HCT116 (cell line): ENCODE data around the gene NSUN2. TPM values are rescaled to one million over a fixed set of nuclear protein-coding genes. Genes with fewer than 3 reads are reported as not detected.

Experiments
- ATAC-seq: fragments of 200-7000 bp; cut with Tn5 transposase; 2 replicates; pipeline ENCODE4 v1.9.1; 2020; ENCODE audit warnings: mild to moderate bottlenecking, moderate library complexity
- BruUV-seq: library from RNA; stranded (reverse); fragments of 400-500 nt; replicated peaks from 2 replicates; lab custom pipeline; 2021; lab: Mats Ljungman, UMichigan
- CTCF ChIA-PET: fragments of 300-600 bp; sonication (Branson Sonifier 250); formaldehyde crosslinking; loops from one replicate; lab custom pipeline; 2021; ENCODE audit warnings: antibody characterized with exemption; lab: Charles Lee
- POLR2A ChIA-PET: fragments of 300-600, 350-600 bp; sonication (Branson Sonifier 250); formaldehyde crosslinking; loops from one replicate; lab custom pipeline; 2021; ENCODE audit warnings: antibody characterized with exemption; lab: Charles Lee
- RAD21 ChIA-PET, 2 experiments: fragments of 300-600 bp; sonication (Branson Sonifier 250); formaldehyde crosslinking; loops; one replicate each; lab custom pipeline; 2023; ENCODE audit warnings: low total read pairs in 2 of 2; ENCODE audit not compliant: uncharacterized antibody in 2 of 2, unreplicated experiment in 2 of 2, low non-redundant PET in 1 of 2; lab: Charles Lee
- DNase-seq: peaks from one replicate; pipeline ENCODE4 v3.0.0-alpha.2; 2010; ENCODE audit warnings: low read depth, low spot score
- H2AFZ ChIP-seq: fragments of 200-600 bp; shearing (Covaris generic), sonication (generic); 2 replicates; pipeline ENCODE4 v1.6.1; 2017; ENCODE audit warnings: low read depth, mixed run types, mixed read lengths, antibody characterized with exemption, low read length; ENCODE audit not compliant: poor library complexity, severe bottlenecking
- H3K27ac ChIP-seq: 2 replicates; pipeline ENCODE4 v1.5.1; 2012; ENCODE audit warnings: low read depth, low read length
- H3K27me3 ChIP-seq: fragments of 200-600 bp; sonication (generic); 2 replicates; pipeline ENCODE4 v1.6.1; 2016; ENCODE audit warnings: mixed run types, low read length, mixed read lengths; ENCODE audit not compliant: insufficient read depth
- H3K36me3 ChIP-seq, 2 experiments: fragments of 200-500 bp in 1 of 2; fragments of 200-600 bp in 1 of 2; sonication (Bioruptor generic) in 1 of 2; sonication (generic) in 1 of 2; 2 replicates each; pipeline versions ENCODE4 v1.5.1 to v1.6.1; 2014 to 2016; ENCODE audit warnings: low read length in 2 of 2, inconsistent platforms in 1 of 2, mixed read lengths in 1 of 2, mixed run types in 1 of 2; ENCODE audit not compliant: insufficient read depth in 2 of 2, control insufficient read depth in 1 of 2
- H3K4me1 ChIP-seq, 2 experiments: fragments of 200-600 bp in 1 of 2; sonication (generic) in 1 of 2; 2 replicates each; pipeline versions ENCODE4 v1.5.1 to v1.6.1; 2012 to 2017; ENCODE audit warnings: low read length in 2 of 2, inconsistent platforms in 1 of 2, mild to moderate bottlenecking in 1 of 2, mixed read lengths in 1 of 2, mixed run types in 1 of 2, moderate library complexity in 1 of 2; ENCODE audit not compliant: insufficient read depth in 2 of 2, control insufficient read depth in 1 of 2
- H3K4me2 ChIP-seq: fragments of 200-600 bp; sonication (generic); 2 replicates; pipeline ENCODE4 v1.6.1; 2017; ENCODE audit warnings: mixed run types, low read length, mixed read lengths
- H3K4me3 ChIP-seq, 2 experiments: fragments of 200-600 bp in 1 of 2; sonication (generic) in 1 of 2; replicated peaks in 1 of 2; 2 replicates each; pipeline ENCODE4 v1.5.1; 2011 to 2016; ENCODE audit warnings: low read length in 2 of 2, control low read depth in 1 of 2, low read depth in 1 of 2, mild to moderate bottlenecking in 1 of 2, mixed read lengths in 1 of 2, mixed run types in 1 of 2
- H3K79me2 ChIP-seq: fragments of 200-600 bp; sonication (generic); 2 replicates; pipeline ENCODE4 v1.6.1; 2017; ENCODE audit warnings: mild to moderate bottlenecking, mixed run types, low read length, moderate library complexity, mixed read lengths; ENCODE audit not compliant: insufficient read depth
- H3K9ac ChIP-seq: fragments of 200-600 bp; sonication (generic); 2 replicates; pipeline ENCODE4 v1.6.1; 2016; ENCODE audit warnings: low read length, mixed read lengths
- H3K9me2 ChIP-seq: fragments of 200-600 bp; sonication (generic), shearing (Covaris generic); 2 replicates; pipeline ENCODE4 v1.6.1; 2017; ENCODE audit warnings: mixed run types, mild to moderate bottlenecking, moderate library complexity; ENCODE audit not compliant: insufficient read depth
- H3K9me3 ChIP-seq, 2 experiments: fragments of 200-500 bp in 1 of 2; fragments of 200-600 bp in 1 of 2; sonication (Bioruptor generic) in 1 of 2; sonication (generic) in 1 of 2; 2 replicates each; pipeline ENCODE4 v1.6.1; 2014 to 2017; ENCODE audit warnings: low read length in 2 of 2, mixed read lengths in 2 of 2, inconsistent platforms in 1 of 2, low read depth in 1 of 2, mild to moderate bottlenecking in 1 of 2, mixed run types in 1 of 2, moderate library complexity in 1 of 2; ENCODE audit not compliant: control insufficient read depth in 1 of 2, insufficient read depth in 1 of 2
- H4K20me1 ChIP-seq: fragments of 200-600 bp; sonication (generic), shearing (Covaris generic); 2 replicates; pipeline ENCODE4 v1.6.1; 2017; ENCODE audit warnings: mixed run types, mild to moderate bottlenecking, moderate library complexity; ENCODE audit not compliant: insufficient read depth
- EGR1 ChIP-seq: IDR thresholded peaks from 2 replicates; pipeline ENCODE4 v1.6.1; 2012; ENCODE audit warnings: low read depth
- FOSL1 ChIP-seq: IDR thresholded peaks from 2 replicates; pipeline ENCODE4 v1.6.1; 2012; ENCODE audit warnings: low read depth
- RAD21 ChIP-seq: IDR thresholded peaks from 2 replicates; pipeline ENCODE4 v1.6.1; 2012; ENCODE audit warnings: low read depth, mild to moderate bottlenecking
- TCF7L2 ChIP-seq: IDR thresholded peaks from 2 replicates; pipeline ENCODE4 v1.7.0; 2011; ENCODE audit warnings: borderline replicate concordance, inconsistent platforms; ENCODE audit not compliant: insufficient read depth, insufficient read length; ENCODE audit errors: extremely low read depth
- ZFX ChIP-seq: fragments of 450-650 bp; IDR thresholded peaks from 2 replicates; pipeline ENCODE4 v1.6.1; 2017
- intact Hi-C: fragments of 100-400 bp; cut with micrococcal nuclease; formaldehyde crosslinking; loops from 2 replicates; pipeline ENCODE4 v1.10.0; 2022
- total RNA-seq: library from RNA; stranded (reverse); gene quantifications from one replicate; pipeline ENCODE4 v1.2.1, GENCODE V29; 2021; ENCODE audit not compliant: unreplicated experiment
- TF ChIP-seq, protein P1 (sequence below): IDR thresholded peaks from 2 replicates; pipeline ENCODE4 v1.6.1; 2011; ENCODE audit warnings: mild to moderate bottlenecking, low read length, moderate library complexity; ENCODE audit not compliant: insufficient replicate concordance; ENCODE audit errors: extremely low read depth
- TF ChIP-seq, protein P2 (sequence below), 3 experiments: fragments of 200-600 bp in 1 of 3; sonication (generic) in 1 of 3; IDR thresholded peaks in 2 of 3; conservative IDR thresholded peaks in 1 of 3; 2 replicates each; pipeline ENCODE4 v1.5.1; 2012 to 2017; ENCODE audit warnings: low read depth in 2 of 3, low read length in 2 of 3, antibody characterized with exemption in 1 of 3, borderline replicate concordance in 1 of 3, control low read depth in 1 of 3, mild to moderate bottlenecking in 1 of 3, mixed read lengths in 1 of 3, mixed run types in 1 of 3, moderate library complexity in 1 of 3; ENCODE audit not compliant: insufficient read depth in 1 of 3
- TF ChIP-seq, protein P3 (sequence below): IDR thresholded peaks from 2 replicates; pipeline ENCODE4 v1.6.1; 2012; ENCODE audit warnings: low read depth

The NSUN2 gene
- total RNA-seq, 1 experiment from 2014 or later, result 101 TPM

DNA sequence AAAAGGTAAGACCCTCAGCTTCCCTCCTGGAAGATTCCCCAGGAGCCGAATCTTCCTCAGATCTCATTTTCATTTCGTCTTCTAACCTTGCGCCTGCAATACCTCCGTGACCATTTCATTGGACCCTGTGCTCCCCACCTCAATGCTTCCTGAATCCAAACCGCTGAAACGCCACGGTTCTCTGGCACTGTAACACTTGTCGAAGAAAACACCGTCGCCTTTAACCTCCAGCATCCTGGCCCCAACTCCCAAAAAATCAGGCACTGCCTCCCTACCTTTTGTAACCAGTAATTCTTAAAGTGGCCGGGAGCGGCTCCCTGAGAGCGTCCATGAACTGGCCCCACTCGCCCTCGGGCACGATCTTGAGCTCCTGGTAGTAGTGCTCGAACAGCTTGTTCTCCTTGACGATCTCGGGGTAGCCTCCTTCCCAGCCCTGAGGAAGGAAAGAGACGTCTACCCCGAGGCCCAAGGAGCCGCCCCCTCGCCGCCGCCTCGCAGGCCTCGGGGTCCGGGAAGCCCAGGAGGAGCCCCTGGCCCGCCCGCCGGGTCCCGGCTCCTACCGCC, 438 bp downstream of the NSUN2 start:
- Histone ChIP-seq H3K9me3 (no peaks in the 10 kb centered on the region), H3K9me2 (no peaks in the 10 kb centered on the region), H3K9ac (peak overlapping the region; percentile 81), H3K36me3 (peaks cover 27 to 44% of the 10 kb centered on the region in 2 experiments; a peak in 3 of 4 replicates), H3K4me2 (peak overlapping the region; percentile 95), H3K4me1 (peaks cover 11 to 18% of the 10 kb centered on the region in 2 experiments; a peak in 3 of 4 replicates), H2AFZ (no peak overlapping the region), H3K27me3 (no peaks in the 10 kb centered on the region), H3K27ac (peak overlapping the region; percentile 95), H3K4me3 (peak overlapping the region; percentile 87 to 96), H3K79me2 (peaks cover 92% of the 10 kb centered on the region), H4K20me1 (peaks cover 15% of the 10 kb centered on the region; the same call in 1 of the 2 replicates)
- CTCF ChIA-PET, result interaction anchor here (1.1 kb wide), 1 partner anchor 127 kb away, joined by 3 read pairs; no protein-coding TSS in a partner anchor
- TSS peak; percentile 36 for BruUV-seq
- ATAC-seq, result peak; percentile 45
- intact Hi-C loops, result loop anchor here (2.0 to 5.0 kb wide), 2 partner anchors 112 to 255 kb away; partner anchors contain the start of gene MED10
- RAD21 ChIA-PET, result interaction anchor here in 1 of 2 experiments (1.0 kb wide), 1 partner anchor 81 kb away, joined by 4 read pairs; the partner anchor contains the start of gene TENT4A
- POLR2A ChIA-PET, result interaction anchor here (1.0 to 1.6 kb wide), 4 partner anchors 8 to 79 kb away, joined by 3 to 5 read pairs (median 4); no protein-coding TSS in a partner anchor
- DNase-seq, result no peak
- TF ChIP-seq EGR1 (no peak), ZFX (no peak; the same call in 1 of the 2 replicates), TCF7L2 (no peak), FOSL1 (no peak), RAD21 (no peak)
- TF ChIP-seq, protein P1, sequence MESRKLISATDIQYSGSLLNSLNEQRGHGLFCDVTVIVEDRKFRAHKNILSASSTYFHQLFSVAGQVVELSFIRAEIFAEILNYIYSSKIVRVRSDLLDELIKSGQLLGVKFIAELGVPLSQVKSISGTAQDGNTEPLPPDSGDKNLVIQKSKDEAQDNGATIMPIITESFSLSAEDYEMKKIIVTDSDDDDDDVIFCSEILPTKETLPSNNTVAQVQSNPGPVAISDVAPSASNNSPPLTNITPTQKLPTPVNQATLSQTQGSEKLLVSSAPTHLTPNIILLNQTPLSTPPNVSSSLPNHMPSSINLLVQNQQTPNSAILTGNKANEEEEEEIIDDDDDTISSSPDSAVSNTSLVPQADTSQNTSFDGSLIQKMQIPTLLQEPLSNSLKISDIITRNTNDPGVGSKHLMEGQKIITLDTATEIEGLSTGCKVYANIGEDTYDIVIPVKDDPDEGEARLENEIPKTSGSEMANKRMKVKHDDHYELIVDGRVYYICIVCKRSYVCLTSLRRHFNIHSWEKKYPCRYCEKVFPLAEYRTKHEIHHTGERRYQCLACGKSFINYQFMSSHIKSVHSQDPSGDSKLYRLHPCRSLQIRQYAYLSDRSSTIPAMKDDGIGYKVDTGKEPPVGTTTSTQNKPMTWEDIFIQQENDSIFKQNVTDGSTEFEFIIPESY, result no peak
- TF ChIP-seq, protein P2, sequence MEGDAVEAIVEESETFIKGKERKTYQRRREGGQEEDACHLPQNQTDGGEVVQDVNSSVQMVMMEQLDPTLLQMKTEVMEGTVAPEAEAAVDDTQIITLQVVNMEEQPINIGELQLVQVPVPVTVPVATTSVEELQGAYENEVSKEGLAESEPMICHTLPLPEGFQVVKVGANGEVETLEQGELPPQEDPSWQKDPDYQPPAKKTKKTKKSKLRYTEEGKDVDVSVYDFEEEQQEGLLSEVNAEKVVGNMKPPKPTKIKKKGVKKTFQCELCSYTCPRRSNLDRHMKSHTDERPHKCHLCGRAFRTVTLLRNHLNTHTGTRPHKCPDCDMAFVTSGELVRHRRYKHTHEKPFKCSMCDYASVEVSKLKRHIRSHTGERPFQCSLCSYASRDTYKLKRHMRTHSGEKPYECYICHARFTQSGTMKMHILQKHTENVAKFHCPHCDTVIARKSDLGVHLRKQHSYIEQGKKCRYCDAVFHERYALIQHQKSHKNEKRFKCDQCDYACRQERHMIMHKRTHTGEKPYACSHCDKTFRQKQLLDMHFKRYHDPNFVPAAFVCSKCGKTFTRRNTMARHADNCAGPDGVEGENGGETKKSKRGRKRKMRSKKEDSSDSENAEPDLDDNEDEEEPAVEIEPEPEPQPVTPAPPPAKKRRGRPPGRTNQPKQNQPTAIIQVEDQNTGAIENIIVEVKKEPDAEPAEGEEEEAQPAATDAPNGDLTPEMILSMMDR (IDR thresholded peaks at IDR 0.05 in 2 of 3, conservative IDR thresholded peaks at IDR 0.05 in 1 of 3; ENCODE audit: borderline replicate concordance in 1 of 3, insufficient read depth in 1 of 3, low read depth in 2 of 3, low read length in 2 of 3), result peak in 1 of 3 experiments; percentile 17; a peak in 1 of 6 replicates
- TF ChIP-seq, protein P3, sequence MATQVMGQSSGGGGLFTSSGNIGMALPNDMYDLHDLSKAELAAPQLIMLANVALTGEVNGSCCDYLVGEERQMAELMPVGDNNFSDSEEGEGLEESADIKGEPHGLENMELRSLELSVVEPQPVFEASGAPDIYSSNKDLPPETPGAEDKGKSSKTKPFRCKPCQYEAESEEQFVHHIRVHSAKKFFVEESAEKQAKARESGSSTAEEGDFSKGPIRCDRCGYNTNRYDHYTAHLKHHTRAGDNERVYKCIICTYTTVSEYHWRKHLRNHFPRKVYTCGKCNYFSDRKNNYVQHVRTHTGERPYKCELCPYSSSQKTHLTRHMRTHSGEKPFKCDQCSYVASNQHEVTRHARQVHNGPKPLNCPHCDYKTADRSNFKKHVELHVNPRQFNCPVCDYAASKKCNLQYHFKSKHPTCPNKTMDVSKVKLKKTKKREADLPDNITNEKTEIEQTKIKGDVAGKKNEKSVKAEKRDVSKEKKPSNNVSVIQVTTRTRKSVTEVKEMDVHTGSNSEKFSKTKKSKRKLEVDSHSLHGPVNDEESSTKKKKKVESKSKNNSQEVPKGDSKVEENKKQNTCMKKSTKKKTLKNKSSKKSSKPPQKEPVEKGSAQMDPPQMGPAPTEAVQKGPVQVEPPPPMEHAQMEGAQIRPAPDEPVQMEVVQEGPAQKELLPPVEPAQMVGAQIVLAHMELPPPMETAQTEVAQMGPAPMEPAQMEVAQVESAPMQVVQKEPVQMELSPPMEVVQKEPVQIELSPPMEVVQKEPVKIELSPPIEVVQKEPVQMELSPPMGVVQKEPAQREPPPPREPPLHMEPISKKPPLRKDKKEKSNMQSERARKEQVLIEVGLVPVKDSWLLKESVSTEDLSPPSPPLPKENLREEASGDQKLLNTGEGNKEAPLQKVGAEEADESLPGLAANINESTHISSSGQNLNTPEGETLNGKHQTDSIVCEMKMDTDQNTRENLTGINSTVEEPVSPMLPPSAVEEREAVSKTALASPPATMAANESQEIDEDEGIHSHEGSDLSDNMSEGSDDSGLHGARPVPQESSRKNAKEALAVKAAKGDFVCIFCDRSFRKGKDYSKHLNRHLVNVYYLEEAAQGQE, result no peak
